ENCODE data around the gene MED19.

The MED19 gene

DNA sequence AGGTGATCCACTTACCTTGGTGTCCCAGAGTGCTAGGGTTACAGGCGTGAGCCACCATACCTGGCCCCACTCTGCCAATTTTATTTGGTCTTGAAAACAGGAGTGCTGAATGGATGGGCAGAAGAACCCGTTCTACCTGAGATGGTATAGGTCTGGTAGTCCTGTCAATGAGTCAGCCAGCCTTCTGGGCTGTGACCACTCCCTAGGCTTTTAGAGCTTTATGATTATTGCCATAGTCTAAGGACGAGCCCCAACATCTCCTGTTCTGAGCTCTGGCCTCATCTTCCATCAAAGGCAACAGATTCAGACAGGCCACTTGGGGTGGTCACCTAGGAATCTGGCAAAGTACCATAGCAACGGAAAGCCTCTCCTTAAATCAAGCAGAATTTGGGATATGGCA, 32.6 kb downstream of the MED19 start:
- no peak overlapping the region for H3K4me3 ChIP-seq (ENCODE audit: low read depth, low read length)
- DNase-seq (ENCODE audit: low read depth) = no peak
- no peak for TF ChIP-seq CTCF (conservative IDR thresholded peaks at IDR 0.05; ENCODE audit: low read depth, low read length)

DNA sequence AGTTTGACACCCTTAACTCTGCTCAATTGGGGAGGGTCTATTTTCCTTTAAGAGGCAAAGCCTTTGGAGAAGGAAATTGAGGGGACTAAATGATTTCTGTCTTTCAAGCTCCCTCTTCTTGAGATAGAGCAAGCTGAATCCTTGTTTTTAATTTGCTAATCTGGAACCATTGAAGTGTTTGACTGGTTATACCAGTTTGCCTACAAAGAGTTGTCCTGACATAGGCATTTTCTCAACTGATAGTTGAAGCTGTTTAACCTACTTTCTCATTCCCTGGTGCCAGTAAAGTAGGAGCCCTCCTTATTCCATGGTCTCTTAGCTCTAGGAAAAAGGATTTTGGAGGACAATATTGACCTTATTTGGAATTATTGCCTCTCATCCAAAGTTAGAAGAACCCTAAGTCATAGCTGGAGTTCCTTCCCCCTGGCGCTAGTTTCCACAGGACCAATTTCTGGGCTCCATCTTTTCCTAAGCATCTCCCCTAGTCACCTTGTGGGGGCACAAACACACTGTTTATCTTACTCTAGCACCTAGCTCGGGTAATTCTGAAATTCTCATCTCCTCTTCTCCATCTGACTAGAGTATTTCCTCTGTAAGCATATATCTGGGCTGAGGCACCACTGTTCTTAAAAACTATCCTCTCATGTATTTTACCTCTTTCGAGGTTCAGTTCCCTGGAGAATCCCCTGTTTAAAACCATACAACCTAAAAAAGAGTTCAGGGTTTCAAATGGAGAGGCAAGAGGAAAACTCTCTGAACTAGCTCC, 36.7 kb downstream of the MED19 start:
- no peak for TF ChIP-seq CTCF (conservative IDR thresholded peaks at IDR 0.05; ENCODE audit: low read depth, low read length)
- H3K4me3 ChIP-seq (ENCODE audit: low read depth, low read length) = no peak overlapping the region
- DNase-seq (ENCODE audit: low read depth) = no peak

- no peak overlapping the region for H3K4me3 ChIP-seq (ENCODE audit: low read depth, low read length)
- DNase-seq (ENCODE audit: low read depth) = no peak
- no peak for TF ChIP-seq CTCF (conservative IDR thresholded peaks at IDR 0.05; ENCODE audit: low read depth, low read length)
Observed at GRCh38 chr11:57674251-57674650, 37.8 kb downstream of the MED19 start.

GRCh38 chr11:57668434-57668782, 43.6 kb downstream of the MED19 start:
- no peak for DNase-seq (ENCODE audit: low read depth)
- H3K4me3 ChIP-seq (ENCODE audit: low read depth, low read length) = peak overlapping the region; percentile 98
- no peak for TF ChIP-seq CTCF (conservative IDR thresholded peaks at IDR 0.05; ENCODE audit: low read depth, low read length)

GRCh38 chr11:57667736-57668433, 44.1 kb downstream of the MED19 start, which contains the start of gene ZDHHC5:
ZDHHC5 (plus strand) TSS chr11:57668114; CDS start chr11:57673091, 4,977 bp downstream.
- peak; percentile 15 for TF ChIP-seq CTCF (conservative IDR thresholded peaks at IDR 0.05; ENCODE audit: low read depth, low read length)
- H3K4me3 ChIP-seq (ENCODE audit: low read depth, low read length) = peak within 1 kb of the TSS; percentile 98
- peak; percentile 100 for DNase-seq (ENCODE audit: low read depth)

DNA sequence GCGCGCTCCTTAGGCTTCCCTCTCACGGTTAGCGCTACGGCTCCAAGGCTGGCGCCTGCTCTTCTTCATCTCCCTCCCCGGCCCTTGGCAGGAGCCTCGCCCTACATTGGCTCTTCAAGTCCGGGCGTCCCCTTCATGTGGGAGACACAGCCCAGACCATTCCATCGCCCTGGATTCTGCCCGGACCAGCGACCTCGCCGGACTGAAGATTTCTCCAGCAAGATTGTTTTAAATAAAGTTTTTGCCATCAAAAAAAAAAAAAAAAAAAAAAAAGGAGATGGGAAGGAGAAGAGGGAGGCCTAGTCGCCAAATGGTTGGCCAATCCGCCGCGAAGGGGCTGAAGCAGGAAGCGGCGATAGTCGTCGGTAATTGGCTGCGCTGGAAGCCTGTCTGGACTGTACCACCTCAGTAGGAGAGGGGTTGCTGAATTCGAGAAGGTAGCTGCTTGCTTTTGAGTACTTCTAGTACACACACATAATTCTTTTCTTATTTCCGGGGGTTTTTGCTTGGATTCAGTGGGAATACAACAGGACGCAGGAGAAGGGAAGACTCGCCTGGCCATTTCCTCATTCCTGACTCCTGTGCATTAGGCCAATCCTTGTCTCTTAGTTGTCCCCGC, 44.8 kb downstream of the MED19 start:
- DNase-seq (ENCODE audit: low read depth) = peak; percentile 100
- H3K4me3 ChIP-seq (ENCODE audit: low read depth, low read length) = peak overlapping the region; percentile 98

More for the DNA sequence above, 44.8 kb downstream of the MED19 start:
- no peak for TF ChIP-seq CTCF (conservative IDR thresholded peaks at IDR 0.05; ENCODE audit: low read depth, low read length)
